Natural killer cell (primary cell): ENCODE measurements around the gene DTX3. TPM values are rescaled to one million over a fixed set of nuclear protein-coding genes. Genes with fewer than 3 reads are reported as not detected.

Experiments used
- ATAC-seq, 3 donors: fragments of 150-1000 bp in 2 of 3; fragments of 200-7000 bp in 1 of 3; cut with Tn5 transposase; 1 replicate in 1 of 3; 2 replicates in 2 of 3; pipeline ENCODE4 v1.10.0; 2021; ENCODE audit warnings: mild to moderate bottlenecking in 2 of 3, moderate library complexity in 2 of 3
- DNase-seq, 2 donors: peaks; one replicate each; pipeline versions ENCODE4 v3.0.0 to v3.0.0-alpha.2; 2013 to 2021; ENCODE audit warnings: mixed read lengths in 1 of 2
- H3K27ac ChIP-seq: one replicate; pipeline ENCODE4 v1.5.1; 2013; ENCODE audit warnings: mild to moderate bottlenecking, low read length
- H3K27me3 ChIP-seq: one replicate; pipeline ENCODE4 v1.6.1; 2013; ENCODE audit warnings: low read length; ENCODE audit not compliant: control insufficient read depth, insufficient read depth
- H3K36me3 ChIP-seq: one replicate; pipeline ENCODE4 v1.6.1; 2013; ENCODE audit warnings: low read length; ENCODE audit not compliant: control insufficient read depth, insufficient read depth
- H3K4me1 ChIP-seq: one replicate; pipeline ENCODE4 v1.6.1; 2013; ENCODE audit warnings: low read length; ENCODE audit not compliant: control insufficient read depth, insufficient read depth
- H3K4me3 ChIP-seq: one replicate; pipeline ENCODE4 v1.5.1; 2013; ENCODE audit warnings: low read length
- H3K9me3 ChIP-seq: one replicate; pipeline ENCODE4 v1.6.1; 2013; ENCODE audit warnings: low read length; ENCODE audit not compliant: control insufficient read depth, insufficient read depth
- H3K27ac Mint-ChIP-seq, 2 donors: one replicate each; pipeline ENCODE4 v1.8.0; 2022; ENCODE audit warnings: mild to moderate bottlenecking in 2 of 2, mixed read lengths in 2 of 2, moderate library complexity in 1 of 2
- H3K27me3 Mint-ChIP-seq, 2 donors: one replicate each; pipeline ENCODE4 v1.8.0; 2022; ENCODE audit warnings: low read depth in 2 of 2, mixed read lengths in 2 of 2
- H3K36me3 Mint-ChIP-seq: one replicate; pipeline ENCODE4 v1.8.0; 2022; ENCODE audit warnings: mixed read lengths
- H3K4me1 Mint-ChIP-seq, 2 donors: one replicate each; pipeline ENCODE4 v1.8.0; 2022; ENCODE audit warnings: mixed read lengths in 2 of 2
- H3K4me3 Mint-ChIP-seq: one replicate; pipeline ENCODE4 v1.8.0; 2022; ENCODE audit warnings: mild to moderate bottlenecking, moderate library complexity, mixed read lengths
- H3K9me3 Mint-ChIP-seq, 2 donors: one replicate each; pipeline ENCODE4 v1.8.0; 2022; ENCODE audit warnings: mixed read lengths in 2 of 2
- WGBS: methylation state at CpG from one replicate; pipeline ENCODE4 v1.1.7; 2013; ENCODE audit warnings: missing lambda C conversion rate; ENCODE audit not compliant: insufficient coverage; 5-methylcytosine and 5-hydroxymethylcytosine counted together
- intact Hi-C: fragments of 100-400 bp; cut with micrococcal nuclease; formaldehyde crosslinking; loops from one replicate; pipeline ENCODE4 v1.14.2; 2022
- total RNA-seq, 4 donors: library from RNA; stranded (reverse); fragments of 120-200 nt in 1 of 4; gene quantifications; one replicate each; pipeline versions ENCODE4 v1.2.3 to v1.2.4, GENCODE V29; 2013 to 2022
- TF ChIP-seq, protein P1 (sequence below): fragments of 200-600 bp; IDR thresholded peaks from one replicate; pipeline ENCODE4 v1.8.0; 2022; ENCODE audit warnings: antibody characterized with exemption

The DTX3 gene
- total RNA-seq, 3 donors from 2014 or later (not counting 1 experiment from before 2014, with no cell fraction given): 65.1 to 81.1 (median 77.0) TPM

DNA sequence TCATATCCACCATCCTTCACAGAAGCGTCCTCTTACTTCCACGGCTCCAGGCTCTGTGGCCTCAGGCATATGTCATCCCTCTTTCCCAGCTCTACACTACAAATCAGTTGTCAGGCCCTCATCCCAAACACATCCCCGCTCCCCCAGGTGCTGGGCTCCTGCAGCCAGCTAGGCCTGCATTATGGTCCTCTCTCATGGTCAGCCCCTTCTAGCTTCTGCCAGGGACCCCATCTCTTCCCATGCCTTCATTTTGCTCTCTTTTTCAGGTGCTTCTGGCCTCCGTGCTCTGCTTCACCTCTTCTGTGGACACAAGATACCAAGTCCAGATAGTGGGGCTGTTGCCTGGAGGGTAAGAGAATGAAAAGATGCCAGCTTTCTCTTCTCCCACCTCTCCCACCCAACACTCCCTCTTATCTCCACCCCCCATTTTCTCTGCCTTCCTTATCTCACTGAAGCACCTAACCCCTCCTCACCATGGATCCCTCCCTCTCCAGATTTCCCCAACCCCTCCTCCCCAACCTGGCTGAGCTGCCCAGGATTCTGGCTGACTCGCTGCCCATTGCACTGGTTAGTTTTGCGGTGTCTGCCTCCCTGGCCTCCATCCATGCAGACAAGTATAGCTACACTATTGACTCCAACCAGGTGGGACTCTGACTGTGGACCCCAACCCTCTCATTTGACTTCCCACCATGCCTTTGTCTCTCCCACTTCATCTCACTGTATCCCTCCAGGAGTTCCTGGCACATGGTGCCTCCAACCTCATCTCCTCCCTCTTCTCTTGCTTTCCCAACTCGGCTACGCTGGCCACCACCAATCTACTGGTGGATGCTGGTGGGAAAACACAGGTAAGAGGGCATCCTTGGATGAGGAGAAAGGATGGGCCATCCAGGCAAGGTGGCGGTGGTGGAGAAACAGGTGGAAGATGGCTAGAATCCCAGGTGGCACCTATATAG is 17.9 kb downstream of the DTX3 start:
- Mint-ChIP-seq H3K4me1 (peaks cover 35 to 40% of the 10 kb centered on the region in 2 donors), H3K27ac (no peak overlapping the region), H3K4me3 (peak overlapping the region; percentile 84), H3K9me3 (no peaks in the 10 kb centered on the region), H3K36me3 (no peaks in the 10 kb centered on the region), H3K27me3 (peaks cover 82 to 86% of the 10 kb centered on the region in 2 donors)
- Histone ChIP-seq H3K27me3 (peaks cover 83% of the 10 kb centered on the region), H3K36me3 (no peaks in the 10 kb centered on the region), H3K27ac (no peak overlapping the region), H3K4me1 (peaks cover 36% of the 10 kb centered on the region), H3K9me3 (no peaks in the 10 kb centered on the region), H3K4me3 (no peak overlapping the region)
- DNase-seq: no peak
- no peak for ATAC-seq
- TF ChIP-seq, protein P1, sequence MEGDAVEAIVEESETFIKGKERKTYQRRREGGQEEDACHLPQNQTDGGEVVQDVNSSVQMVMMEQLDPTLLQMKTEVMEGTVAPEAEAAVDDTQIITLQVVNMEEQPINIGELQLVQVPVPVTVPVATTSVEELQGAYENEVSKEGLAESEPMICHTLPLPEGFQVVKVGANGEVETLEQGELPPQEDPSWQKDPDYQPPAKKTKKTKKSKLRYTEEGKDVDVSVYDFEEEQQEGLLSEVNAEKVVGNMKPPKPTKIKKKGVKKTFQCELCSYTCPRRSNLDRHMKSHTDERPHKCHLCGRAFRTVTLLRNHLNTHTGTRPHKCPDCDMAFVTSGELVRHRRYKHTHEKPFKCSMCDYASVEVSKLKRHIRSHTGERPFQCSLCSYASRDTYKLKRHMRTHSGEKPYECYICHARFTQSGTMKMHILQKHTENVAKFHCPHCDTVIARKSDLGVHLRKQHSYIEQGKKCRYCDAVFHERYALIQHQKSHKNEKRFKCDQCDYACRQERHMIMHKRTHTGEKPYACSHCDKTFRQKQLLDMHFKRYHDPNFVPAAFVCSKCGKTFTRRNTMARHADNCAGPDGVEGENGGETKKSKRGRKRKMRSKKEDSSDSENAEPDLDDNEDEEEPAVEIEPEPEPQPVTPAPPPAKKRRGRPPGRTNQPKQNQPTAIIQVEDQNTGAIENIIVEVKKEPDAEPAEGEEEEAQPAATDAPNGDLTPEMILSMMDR: no peak
- intact Hi-C loops: loop anchor here (1.0 to 5.0 kb wide), 2 partner anchors 145 to 163 kb away; partner anchors contain the start of genes ARHGAP9 and GLI1
- 85% methylated on average over 7 of the region's 9 CpGs for WGBS

DNA sequence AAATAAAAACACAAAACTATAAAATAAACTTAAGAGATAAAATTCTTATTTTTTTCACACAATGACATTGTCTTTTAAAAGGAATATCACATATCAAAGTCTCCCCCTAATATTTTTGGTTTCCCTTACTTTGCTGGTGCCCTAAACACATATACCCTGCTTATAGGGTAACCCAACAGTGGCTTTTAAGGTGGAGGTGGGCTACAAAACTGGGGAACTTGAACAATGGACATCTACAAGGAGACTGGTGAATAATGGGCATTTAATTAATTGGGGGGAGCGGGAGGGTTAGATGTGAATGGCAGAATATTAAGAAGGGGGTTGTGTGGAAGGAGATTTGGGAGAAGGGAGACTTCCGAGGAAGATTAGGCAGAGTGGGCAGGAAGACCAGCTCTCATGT is 18.8 kb downstream of the DTX3 start:
- Mint-ChIP-seq H3K9me3 (no peaks in the 10 kb centered on the region), H3K27me3 (peaks cover 82 to 92% of the 10 kb centered on the region in 2 donors), H3K4me1 (peaks cover 35 to 47% of the 10 kb centered on the region in 2 donors), H3K27ac (no peak overlapping the region), H3K4me3 (no peak overlapping the region), H3K36me3 (no peaks in the 10 kb centered on the region)
- Histone ChIP-seq H3K4me1 (peaks cover 42% of the 10 kb centered on the region), H3K27ac (no peak overlapping the region), H3K36me3 (no peaks in the 10 kb centered on the region), H3K27me3 (peaks cover 90% of the 10 kb centered on the region), H3K9me3 (no peaks in the 10 kb centered on the region), H3K4me3 (no peak overlapping the region)
- 58% methylated on average over 2 of the region's 2 CpGs for WGBS
- intact Hi-C loops: loop anchor here (5.0 kb wide), 1 partner anchor 146 kb away; the partner anchor contains the start of gene ARHGAP9
- DNase-seq: no peak
- TF ChIP-seq, protein P1: no peak
- ATAC-seq: no peak

DNA sequence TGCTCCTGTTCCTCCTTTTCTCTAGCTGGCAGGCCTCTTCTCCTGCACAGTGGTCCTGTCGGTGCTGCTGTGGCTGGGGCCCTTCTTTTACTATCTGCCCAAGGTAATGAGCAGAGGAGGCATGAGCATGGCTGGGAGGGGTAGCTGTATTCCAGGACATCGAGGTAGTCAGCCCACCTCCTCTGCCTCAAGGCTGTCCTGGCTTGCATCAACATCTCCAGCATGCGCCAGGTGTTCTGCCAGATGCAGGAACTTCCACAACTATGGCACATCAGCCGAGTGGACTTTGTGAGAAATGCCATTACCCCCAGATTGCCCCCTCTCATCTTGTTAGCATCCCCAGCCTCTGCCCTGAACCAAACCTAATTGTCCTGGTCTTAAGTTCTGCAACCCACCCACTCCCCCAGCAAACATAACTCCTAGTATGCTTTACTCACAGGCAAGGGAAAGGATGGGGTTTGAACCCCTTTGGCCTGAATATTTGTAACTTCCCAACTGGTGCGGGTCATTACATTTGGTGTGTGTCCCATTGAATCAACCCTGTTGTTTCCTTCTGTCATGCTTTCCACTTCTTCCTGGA is 19.3 kb downstream of the DTX3 start:
- TF ChIP-seq, protein P1: no peak

More for the DNA sequence above, 19.3 kb downstream of the DTX3 start:
- H3K36me3 ChIP-seq: no peaks in the 10 kb centered on the region
- no peak for DNase-seq
- H3K27ac ChIP-seq: no peak overlapping the region
- no peak for ATAC-seq
- 60% methylated on average over 4 of the region's 5 CpGs for WGBS
- no peaks in the 10 kb centered on the region for H3K9me3 ChIP-seq
- no peaks in the 10 kb centered on the region for H3K36me3 Mint-ChIP-seq
- peaks cover 42% of the 10 kb centered on the region for H3K4me1 ChIP-seq
- intact Hi-C loops: loop anchor here (5.0 kb wide), 1 partner anchor 147 kb away; the partner anchor contains the start of gene ARHGAP9
- H3K27me3 ChIP-seq: peaks cover 94% of the 10 kb centered on the region
- H3K27me3 Mint-ChIP-seq: peaks cover 84 to 93% of the 10 kb centered on the region in 2 donors
- H3K27ac Mint-ChIP-seq: no peak overlapping the region
- no peak overlapping the region for H3K4me3 Mint-ChIP-seq
- no peak overlapping the region for H3K4me3 ChIP-seq
- no peaks in the 10 kb centered on the region for H3K9me3 Mint-ChIP-seq
- peaks cover 34 to 45% of the 10 kb centered on the region in 2 donors for H3K4me1 Mint-ChIP-seq
